Amniotic epithelial cell (primary cell): Measurements from ENCODE around the gene CACNA2D3.

Source experiments
- DNase-seq: peaks from one replicate; pipeline ENCODE4 v3.0.0-alpha.2; 2010; ENCODE audit warnings: low read depth

Gene CACNA2D3

GRCh38 chr3:54217828-54218227, 95.5 kb downstream of the CACNA2D3 start:
- no peak for DNase-seq

GRCh38 chr3:54222316-54222715, 100.0 kb downstream of the CACNA2D3 start:
- no peak for DNase-seq

GRCh38 chr3:54223063-54223462, 100.7 kb downstream of the CACNA2D3 start:
- no peak for DNase-seq

- DNase-seq: no peak
Observed at GRCh38 chr3:54225841-54226528, 103.6 kb downstream of the CACNA2D3 start.

GRCh38 chr3:54228806-54229205, 106.5 kb downstream of the CACNA2D3 start:
- DNase-seq: no peak

GRCh38 chr3:54232618-54233017, 110.3 kb downstream of the CACNA2D3 start:
- DNase-seq: no peak

- DNase-seq: no peak
Observed at GRCh38 chr3:54235998-54236397, 113.6 kb downstream of the CACNA2D3 start.

GRCh38 chr3:54237109-54237508, 114.8 kb downstream of the CACNA2D3 start:
- DNase-seq: no peak

- no peak for DNase-seq
Observed at GRCh38 chr3:54237788-54238502, 115.6 kb downstream of the CACNA2D3 start.

- DNase-seq: no peak
Observed at GRCh38 chr3:54240309-54240708, 118.0 kb downstream of the CACNA2D3 start.

- DNase-seq: no peak
Observed at GRCh38 chr3:54243056-54243931, 120.9 kb downstream of the CACNA2D3 start.

GRCh38 chr3:54243960-54244682, 121.8 kb downstream of the CACNA2D3 start:
- no peak for DNase-seq

- no peak for DNase-seq
Observed at GRCh38 chr3:54251705-54252104, 129.4 kb downstream of the CACNA2D3 start.

GRCh38 chr3:54257125-54257720, 134.9 kb downstream of the CACNA2D3 start:
- DNase-seq: no peak

GRCh38 chr3:54259636-54260035, 137.3 kb downstream of the CACNA2D3 start:
- DNase-seq: no peak

- DNase-seq: no peak
Observed at GRCh38 chr3:54261141-54261540, 138.8 kb downstream of the CACNA2D3 start.

GRCh38 chr3:54262541-54262940, 140.2 kb downstream of the CACNA2D3 start:
- DNase-seq: no peak

GRCh38 chr3:54262946-54263345, 140.6 kb downstream of the CACNA2D3 start:
- no peak for DNase-seq

GRCh38 chr3:54264050-54264449, 141.7 kb downstream of the CACNA2D3 start:
- no peak for DNase-seq

GRCh38 chr3:54270816-54271526, 148.6 kb downstream of the CACNA2D3 start:
- DNase-seq: no peak

GRCh38 chr3:54273791-54274190, 151.4 kb downstream of the CACNA2D3 start:
- no peak for DNase-seq
